HuH-7 (cell line): ENCODE measurements around the gene NAGPA.

Experiments used
- DNase-seq: peaks from one replicate; pipeline ENCODE4 v3.0.0; 2011; ENCODE audit warnings: low spot score

NAGPA gene

DNA sequence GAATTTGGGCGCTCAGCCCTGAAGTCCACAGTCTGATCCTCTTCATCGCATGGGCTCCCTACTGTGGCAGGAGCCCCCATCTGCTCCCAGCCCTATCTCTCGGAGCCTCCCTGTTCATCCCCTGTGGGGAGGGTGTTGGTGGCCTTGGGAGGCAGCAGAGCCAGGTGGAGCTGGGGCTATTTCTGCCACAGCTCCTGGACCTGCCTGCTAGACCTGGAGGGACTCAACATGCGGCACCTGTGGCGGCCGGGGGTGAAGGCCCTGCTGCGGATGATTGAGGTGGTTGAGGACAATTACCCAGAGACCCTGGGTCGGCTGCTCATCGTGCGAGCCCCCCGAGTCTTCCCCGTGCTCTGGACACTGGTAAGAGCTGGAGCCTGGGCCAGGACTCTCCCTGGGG lies 30.5 kb downstream of the NAGPA start:
- no peak for DNase-seq

DNA sequence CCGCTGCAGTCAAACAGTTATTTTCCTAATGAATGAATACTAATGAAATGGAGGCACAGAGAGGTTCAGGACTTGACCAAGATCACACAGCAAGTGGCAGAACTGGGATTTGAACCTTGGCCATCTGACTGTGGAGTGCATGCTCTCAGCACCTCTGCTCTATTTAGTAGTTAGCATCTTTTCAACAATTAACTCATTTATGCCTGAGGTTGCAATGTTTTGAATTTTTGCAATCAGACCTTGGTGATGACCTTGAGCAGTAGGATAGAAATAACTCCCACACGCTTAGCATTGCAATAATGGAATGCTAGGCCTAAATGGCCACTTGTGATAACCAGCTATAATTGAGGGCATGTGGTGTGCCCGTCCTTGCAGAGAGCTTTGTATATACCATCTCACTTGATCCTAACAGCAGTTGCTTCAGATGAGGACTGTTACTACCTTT lies 31.0 kb downstream of the NAGPA start:
- no peak for DNase-seq

DNA sequence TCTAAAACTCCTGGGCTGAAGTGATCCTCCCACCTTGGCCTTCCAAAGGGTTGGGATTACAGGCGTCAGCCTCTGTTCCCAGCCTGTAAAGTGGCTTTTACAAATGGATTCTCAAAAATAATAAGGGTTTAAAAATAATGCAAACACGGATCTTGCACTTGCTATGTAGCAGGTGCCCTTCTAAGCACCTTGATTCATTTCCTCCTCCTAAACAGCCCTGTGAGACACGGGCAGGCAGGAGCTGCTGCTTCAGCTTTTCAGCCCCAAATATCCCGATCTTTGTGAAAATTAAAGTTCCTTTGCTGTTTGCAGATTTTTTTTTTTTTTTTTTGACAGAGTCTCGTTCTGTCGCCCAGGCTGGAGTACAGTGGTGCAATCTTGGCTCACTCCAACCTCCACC lies 31.7 kb downstream of the NAGPA start:
- no peak for DNase-seq

DNA sequence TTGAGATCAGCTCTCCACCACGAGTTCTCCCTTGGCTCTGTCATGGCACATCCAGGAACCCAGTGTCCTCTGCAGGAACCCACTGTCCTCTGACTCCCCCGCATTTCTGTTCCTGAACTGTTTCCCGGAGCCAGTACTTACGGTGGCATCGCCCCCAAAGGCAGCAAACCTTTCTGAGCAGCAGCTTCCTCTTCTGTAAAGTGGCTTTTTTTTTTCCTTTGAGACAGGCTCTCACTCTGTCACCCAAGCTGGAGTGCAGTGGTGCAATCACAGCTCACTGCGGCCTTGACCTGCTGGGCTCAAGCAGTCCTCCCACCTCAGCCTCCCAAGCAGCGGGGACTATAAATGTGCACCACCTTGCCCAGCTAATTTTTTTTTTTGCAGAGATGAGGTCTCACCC lies 32.2 kb downstream of the NAGPA start:
- DNase-seq, result no peak

DNA sequence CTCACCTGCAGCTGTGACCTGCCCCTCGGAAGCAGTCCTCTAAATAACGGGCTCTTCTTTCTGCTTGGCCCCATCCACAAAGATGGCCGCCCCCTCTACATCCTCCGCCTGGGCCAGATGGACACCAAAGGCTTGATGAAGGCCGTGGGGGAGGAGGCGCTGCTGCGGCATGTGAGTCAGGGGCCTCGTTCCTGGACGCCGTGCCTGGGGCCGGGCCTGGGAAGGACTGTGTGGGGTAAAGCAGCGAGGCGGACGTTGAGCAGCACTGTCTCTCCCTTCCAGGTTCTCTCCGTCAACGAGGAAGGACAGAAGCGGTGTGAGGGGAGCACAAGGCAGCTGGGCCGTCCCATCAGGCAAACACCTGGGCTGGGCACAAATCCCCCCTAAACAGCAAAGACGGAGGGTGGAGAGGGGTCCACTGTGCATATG lies 33.1 kb downstream of the NAGPA start:
- DNase-seq, result no peak

DNA sequence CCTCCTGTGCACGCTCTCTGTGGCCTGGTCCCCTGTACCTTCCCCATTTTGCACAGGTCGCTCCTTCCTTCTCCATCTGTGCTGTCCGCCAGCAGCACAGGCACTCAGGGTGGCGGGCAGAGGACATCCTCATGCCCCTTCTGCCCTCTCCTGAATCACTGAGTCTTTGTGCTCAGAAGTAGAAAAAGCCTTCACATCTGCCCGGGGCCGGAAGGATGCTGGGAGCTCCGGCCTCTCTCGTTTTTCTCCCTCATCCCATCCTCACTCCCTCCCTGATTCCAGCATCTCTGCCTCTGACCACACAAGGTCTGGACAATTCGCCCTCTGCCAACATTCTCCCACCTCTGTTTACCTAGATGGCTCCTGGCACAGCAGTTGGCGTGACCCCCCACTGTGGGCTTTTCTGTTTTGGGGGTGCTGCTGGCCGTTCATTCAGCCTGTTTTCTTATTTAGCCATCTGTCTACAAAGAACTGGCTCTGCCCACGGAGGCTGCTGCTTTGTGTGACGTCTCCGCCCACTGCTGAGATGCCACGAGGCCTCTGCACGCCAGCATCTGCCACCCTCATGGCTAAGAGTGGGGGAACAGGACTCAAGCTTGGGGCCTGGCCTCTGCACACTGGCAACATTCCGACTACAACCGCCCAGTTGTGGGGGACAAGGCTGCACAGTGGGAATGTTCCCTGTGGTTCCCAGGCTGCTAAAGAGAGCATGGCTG lies 38.9 kb downstream of the NAGPA start:
- DNase-seq, result no peak

DNA sequence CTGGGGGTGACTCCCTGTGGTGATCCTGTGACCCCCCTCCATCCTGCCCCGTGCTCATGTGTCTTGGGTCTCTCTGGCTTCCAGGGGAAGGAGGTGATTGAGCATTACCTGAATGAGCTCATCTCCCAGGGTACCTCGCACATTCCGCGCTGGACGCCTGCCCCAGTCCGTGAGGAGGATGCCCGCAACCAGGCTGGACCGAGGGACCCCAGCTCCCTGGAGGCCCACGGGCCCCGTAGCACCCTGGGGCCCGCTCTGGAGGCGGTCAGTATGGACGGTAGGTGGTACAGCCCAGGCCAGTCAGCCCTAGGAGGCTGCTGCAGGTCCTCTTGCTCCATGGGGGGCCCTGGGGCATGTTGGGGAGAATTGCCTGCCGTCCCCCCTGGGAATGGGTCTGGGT lies 42.0 kb downstream of the NAGPA start:
- no peak for DNase-seq

DNA sequence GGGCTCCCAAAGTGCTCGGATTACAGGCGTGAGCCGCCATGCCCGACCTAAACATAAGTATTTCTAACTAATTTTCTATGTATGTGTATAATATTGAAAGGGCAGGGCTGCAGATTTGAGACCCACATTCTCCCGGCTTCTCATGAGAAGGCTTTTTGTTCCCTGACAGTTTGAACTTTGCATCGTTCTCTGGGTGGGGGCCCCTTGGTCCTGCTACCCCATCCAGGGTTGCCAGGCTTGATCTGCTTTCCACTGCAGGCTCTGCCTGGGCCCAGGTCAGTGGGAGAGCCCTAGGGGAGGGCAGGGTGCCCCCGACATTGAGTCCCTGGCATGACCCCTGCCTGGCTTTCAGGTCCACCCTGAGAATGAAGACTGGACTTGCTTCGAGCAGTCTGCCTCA lies 43.3 kb downstream of the NAGPA start:
- DNase-seq, result no peak

DNA sequence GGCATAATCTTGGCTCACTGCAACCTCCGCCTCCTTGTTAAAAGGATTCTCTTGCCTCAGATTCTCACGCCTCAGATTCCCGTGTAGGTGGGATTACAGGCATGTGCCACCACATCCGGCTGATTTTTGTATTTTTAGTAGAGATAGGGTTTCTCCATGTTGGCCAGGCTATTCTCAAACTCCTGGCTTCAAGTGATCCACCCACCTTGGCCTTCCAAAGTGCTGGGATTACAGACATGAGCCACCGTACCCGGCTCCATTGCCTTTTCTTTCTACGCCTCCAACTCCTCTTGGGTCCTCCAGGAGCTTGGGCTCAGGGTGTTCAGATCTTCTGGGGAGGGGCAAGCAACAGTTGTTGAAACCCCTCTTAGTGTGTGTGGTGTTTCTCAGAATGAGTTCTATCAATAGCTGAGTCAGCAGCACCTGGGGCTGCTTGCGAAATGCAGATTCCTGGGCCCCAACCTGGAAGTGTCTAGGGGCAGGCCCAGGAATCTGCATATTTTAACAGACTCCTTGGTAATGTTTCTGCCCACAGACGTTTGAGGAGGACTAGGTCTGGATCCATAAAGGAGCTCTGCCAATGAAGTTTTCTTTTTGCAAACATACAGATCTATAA lies 44.2 kb downstream of the NAGPA start:
- DNase-seq, result no peak

DNA sequence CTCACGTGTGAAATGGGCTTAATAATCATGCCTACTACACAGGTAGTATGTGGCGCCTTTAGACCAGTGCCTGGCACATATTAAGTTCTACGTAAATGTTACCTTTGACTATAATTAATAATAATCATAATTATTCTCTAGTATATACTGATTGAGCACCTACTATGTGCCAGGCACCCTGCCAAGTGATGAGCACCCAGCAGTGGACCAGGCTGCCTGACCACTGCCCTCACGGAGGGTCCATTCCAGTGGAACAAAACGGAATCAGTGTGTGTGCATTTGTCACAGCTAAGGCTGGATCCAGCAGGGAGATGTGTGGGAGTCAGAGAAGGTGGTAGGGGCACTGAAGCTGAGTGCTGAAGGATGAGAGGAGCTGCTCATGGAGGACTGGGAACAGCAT lies 45.1 kb downstream of the NAGPA start:
- no peak for DNase-seq

DNA sequence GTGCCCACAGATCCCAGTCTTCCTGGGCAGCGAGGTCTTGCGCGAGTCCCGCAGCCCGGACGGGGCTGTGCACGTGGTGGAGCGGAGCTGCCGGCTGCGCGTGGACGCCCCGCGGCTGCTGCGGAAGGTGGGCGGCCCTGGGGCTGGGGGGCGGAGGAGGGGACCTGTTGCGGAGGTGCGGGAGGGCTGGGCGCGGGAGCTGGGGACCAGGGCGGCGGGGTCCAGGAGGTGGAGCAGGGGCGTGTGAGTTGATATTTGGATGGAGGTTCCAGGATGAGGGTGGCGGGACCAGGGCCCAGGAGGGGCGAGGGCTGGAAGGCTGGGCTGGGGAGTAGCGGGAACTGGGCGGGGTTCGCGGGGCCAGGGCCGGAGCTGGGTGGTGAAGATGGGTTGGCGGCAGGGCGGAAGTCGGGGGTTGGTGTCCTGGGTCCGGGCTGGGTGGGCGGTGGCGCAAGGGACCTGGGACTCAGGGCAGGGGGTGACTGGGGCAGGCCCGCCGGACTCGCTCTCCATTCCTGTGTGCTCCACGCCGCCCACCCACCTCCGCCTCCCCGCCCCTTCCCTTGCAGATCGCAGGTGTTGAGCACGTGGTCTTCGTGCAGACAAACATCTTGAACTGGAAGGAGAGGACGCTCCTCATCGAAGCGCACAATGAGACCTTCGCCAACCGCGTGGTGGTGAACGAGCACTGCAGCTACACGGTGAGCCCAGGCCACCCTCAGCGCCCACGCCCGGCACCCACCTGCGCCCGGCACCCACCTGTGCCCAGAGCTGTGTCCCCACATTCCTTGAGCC lies 46.0 kb downstream of the NAGPA start:
- no peak for DNase-seq

DNA sequence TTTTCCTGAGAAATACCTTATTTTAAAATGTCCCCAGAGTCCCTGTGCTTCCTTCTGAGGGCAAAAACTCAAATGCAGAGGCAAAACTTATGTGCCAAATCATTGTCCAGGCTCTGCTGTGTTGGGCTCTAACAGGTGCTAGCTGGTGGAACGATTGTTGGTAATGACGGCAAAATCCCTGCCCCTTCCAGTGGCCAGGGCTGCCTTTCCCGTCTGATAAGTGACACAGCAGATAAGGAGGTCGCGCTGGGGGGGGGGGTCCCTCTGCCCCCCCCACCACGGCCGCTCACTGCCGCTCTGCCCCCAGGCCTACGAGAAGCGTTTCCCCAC lies 46.5 kb downstream of the NAGPA start:
- no peak for DNase-seq

DNA sequence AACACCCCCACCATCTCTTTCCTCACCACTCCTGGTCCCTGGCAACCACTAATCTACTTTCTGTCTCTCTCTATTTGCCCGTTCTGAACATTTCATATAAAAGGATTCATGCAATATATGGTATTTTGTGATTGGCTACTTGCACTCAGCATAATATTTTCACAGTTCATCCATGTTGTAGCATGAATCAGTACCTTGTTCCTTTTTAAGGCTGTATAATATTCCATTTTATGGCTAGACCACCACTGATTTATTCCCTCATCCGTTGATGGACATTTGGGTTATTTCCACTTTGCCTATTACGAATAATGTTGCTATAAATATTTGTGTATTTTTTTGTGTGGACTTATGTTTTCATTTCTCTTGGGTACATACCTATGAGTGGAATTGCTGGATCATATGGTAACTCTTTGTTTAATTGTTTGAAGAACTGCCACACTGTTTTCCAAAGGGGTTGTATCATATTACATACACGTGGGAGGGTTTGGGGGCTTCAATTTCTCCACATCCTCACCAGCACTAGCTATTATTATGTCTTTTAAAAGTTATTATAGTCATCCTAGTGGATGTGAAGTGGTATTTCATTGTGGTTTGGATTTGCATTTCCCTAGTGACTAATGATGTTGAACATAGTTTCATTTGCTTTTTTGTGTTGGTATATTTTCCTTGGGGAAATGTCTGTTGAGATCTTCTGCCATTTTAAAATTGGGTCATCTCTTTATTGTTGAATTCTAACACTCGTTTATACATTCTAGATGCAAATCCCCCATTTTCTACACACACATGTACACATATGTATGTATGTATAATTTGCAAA lies 49.4 kb downstream of the NAGPA start:
- DNase-seq, result no peak

DNA sequence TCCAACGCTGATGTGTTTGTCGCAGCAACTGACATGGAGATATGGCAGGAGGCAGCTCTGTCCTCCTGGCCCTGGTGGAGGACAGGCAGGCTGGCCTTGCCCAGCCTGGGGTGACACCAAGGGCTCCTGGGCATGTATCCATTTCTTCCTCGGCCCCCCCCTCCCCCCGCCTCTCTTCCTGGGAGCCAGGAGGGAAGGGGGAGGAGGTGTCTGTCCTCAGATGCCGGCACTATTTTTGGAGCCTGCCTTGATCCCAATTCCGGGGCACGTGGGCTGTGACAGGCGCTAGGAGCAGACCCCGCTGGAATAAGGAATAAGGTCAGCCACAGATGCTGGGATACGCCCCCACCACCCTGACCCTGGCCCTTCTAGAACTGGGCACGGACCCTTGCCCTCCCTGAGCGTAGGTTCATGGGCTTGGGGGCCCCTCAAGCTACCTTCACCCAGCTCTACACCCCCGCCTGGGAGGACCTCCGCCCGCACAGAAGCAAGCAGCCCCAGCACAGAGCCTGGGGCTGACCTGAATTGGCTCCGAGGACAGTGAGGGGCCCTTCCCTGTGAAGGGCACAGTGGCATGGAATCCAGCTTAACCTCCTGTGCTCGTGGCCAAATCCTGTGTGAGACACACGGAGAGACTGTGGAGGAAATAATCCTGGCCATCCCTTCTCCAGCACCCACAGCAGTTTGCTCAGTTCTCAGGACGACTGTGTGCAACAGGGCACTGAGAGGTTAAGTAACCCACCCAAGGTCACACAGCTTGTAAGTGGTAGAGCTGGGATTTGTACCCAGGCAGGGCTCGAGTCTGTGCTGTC lies 51.5 kb downstream of the NAGPA start:
- no peak for DNase-seq

DNA sequence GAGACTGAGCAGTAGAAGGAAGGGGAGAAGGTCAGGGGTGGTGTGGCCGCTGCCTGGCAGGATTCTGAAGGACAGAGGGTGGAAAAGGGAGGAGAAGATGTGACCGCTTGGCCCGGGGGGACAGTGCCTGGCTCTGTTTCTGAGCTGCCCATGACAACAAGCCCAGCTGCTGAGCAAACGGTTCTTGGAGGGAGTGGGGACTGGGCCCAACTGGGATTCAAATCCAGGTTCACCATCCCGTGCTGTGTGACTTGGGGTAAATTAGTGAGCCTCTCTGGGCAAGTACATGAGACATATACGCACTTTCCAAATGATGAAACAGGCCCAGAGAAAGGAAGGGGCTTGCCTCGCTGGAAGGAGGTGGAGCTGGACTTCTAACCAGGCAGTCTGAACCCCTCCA lies 52.3 kb downstream of the NAGPA start:
- no peak for DNase-seq

DNA sequence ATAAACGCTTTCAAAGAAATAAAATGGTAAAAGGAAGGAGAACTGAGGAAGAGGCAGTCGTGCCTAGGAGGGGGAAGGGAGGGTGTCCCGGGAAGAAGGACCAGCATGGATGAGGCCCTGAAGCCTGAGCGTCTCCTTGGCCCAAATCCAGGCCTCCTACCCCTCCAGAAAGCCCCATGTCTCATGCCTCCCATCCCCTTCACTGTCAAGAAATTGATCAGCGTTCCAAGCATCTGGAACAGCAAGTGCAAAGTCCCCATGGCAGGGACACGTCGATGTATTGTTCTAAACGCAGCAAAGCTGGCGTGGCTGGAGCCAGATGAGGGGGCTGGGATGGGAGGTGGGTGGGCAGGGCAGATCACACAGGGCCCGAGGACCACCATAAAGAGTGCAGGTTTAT lies 53.0 kb downstream of the NAGPA start:
- DNase-seq, result no peak

DNA sequence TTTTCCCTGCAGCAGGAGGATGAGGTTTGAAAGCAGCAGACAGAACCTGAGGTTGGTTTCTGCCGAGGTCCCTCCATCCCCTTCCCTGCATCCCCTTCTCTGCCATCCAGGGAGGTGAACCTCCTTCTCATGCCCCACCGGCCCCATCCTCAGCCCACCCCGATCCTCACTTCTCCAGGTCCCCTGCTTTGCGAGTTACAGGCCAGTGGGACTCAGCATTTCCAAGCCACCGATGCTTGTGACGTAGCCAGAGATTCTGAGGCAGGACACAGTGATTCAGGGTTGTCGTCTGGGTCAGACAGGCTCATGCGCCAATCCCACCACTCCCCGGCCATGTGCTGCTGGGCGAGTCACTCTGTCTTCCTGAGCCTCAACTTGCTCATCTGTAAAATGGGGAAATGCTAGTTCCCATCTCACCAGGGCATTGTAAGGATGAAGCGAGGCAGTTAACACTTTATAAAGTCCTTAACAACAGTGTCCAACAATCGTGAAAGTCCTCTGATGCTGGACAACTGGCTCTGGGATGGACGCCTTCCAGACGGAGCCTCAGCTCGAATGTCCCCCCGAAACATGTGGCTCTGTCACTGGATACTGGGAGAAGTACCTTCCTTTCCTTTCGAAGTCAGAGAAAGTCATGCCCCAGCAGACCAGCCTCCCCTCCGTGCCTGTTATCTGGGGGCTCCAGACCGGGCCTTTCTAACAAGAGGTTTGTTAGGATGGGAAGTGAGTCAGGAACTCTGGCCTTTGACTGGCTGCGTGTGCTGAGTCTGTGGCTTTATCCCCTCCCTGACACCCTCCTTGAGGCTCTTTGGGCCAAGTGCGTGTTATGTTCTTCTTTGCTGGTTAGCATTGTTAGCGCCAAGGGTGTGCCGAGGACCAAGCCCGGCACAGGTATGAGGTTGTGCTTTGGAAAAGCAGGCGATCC lies 53.7 kb downstream of the NAGPA start:
- DNase-seq, result no peak

DNA sequence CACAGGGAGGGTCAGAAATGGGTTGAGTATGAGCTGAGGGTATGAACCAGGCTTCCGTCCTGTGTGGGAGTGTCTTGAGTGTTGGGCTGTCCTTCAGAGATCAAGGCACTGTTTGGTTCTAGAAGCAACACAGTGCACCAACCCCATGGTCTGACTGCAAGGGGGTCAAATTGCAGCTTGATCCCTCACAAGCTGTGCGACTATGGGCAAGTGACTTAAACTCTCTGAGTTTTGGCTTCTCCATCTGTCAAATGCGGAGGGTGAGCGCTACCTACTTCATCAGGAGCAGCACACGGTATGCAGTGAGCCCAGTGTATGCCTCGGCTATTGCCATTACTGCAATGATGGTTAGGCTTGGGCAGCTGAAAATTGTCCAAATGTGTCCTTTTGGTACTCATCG lies 54.6 kb downstream of the NAGPA start:
- no peak for DNase-seq

DNA sequence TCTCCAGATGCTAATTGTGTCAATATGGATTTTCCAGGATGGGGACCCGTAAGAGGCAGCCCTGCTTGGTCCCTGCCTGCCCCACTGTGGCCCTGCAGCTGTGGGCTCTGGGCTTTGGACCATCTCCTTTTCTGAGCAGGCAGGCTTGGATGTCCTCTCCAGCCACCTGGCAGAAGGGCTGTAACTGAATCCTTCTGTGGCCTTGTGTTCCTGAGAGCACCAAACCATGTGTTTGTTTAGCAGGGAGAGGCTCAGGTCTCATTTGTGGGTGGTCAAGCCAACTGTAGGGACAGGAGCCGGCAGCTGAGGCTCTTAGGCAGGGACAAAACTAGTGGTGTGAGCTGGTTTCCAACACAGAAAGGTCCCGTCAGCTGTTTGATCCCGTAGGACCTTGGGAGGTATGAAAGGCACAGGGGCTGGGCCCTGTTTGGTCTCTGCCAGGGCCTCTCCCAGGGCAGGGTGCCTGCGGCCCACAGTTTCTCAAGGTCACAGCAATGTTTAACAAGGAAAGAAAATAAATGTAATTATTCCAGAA lies 57.1 kb downstream of the NAGPA start:
- no peak for DNase-seq

DNA sequence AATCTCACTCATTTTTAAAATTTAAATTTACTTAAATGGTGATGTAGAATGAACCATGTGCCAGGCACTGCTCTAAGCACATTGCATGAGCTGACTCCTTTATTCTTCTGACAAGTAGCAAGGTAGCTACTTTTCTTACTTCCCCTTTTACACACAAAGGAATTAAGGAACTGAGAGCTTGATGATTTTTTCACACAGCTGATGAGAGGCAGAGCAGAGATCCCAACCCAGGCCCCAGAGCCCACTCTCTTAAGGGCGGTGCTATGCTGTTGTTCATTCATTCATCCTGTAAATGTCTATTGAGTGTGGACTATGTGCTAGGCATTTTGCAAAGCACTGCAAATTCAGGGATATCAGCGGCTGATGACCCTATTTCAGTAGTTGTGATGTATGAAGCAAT lies 57.7 kb downstream of the NAGPA start:
- no peak for DNase-seq
